Small intestine (tissue), 7 donors: ENCODE results near the gene BMPER. TPM values are rescaled to one million over a fixed set of nuclear protein-coding genes. Genes with fewer than 3 reads are reported as not detected.

Experiments
- DNase-seq, 2 donors: peaks; one replicate each; pipeline versions ENCODE4 v3.0.0 to v3.0.0-alpha.2; 2013
- FAIRE-seq: peaks from 2 replicates; lab custom pipeline; 2012; peaks lifted over from hg19 to GRCh38; lab: Jason Lieb, UNC
- H3K27ac ChIP-seq, 3 donors: one replicate each; pipeline ENCODE4 v1.5.1; 2013; ENCODE audit warnings: low read length in 2 of 3, mild to moderate bottlenecking in 2 of 3, control low read depth in 1 of 3, inconsistent platforms in 1 of 3, low read depth in 1 of 3, moderate library complexity in 1 of 3
- H3K27me3 ChIP-seq, 3 donors: one replicate each; pipeline ENCODE4 v1.6.1; 2013; ENCODE audit warnings: low read length in 3 of 3, inconsistent platforms in 1 of 3; ENCODE audit not compliant: control insufficient read depth in 3 of 3, insufficient read depth in 3 of 3
- H3K36me3 ChIP-seq, 3 donors: one replicate each; pipeline ENCODE4 v1.6.1; 2013; ENCODE audit warnings: low read length in 3 of 3, inconsistent platforms in 1 of 3, low read depth in 1 of 3, mild to moderate bottlenecking in 1 of 3, moderate library complexity in 1 of 3; ENCODE audit not compliant: control insufficient read depth in 3 of 3, insufficient read depth in 2 of 3
- H3K4me1 ChIP-seq, 3 donors: one replicate each; pipeline ENCODE4 v1.6.1; 2013; ENCODE audit warnings: low read length in 2 of 3, inconsistent platforms in 1 of 3, low read depth in 1 of 3, mild to moderate bottlenecking in 1 of 3, moderate library complexity in 1 of 3; ENCODE audit not compliant: control insufficient read depth in 3 of 3, insufficient read depth in 2 of 3
- H3K4me3 ChIP-seq, 3 donors: one replicate each; pipeline ENCODE4 v1.5.1; 2013; ENCODE audit warnings: low read length in 3 of 3, control low read depth in 1 of 3, inconsistent platforms in 1 of 3, low read depth in 1 of 3, mild to moderate bottlenecking in 1 of 3, moderate library complexity in 1 of 3
- H3K9me3 ChIP-seq, 2 donors: one replicate each; pipeline ENCODE4 v1.6.1; 2013; ENCODE audit warnings: low read depth in 1 of 2, low read length in 1 of 2; ENCODE audit not compliant: control insufficient read depth in 2 of 2, insufficient read depth in 1 of 2
- WGBS, 3 donors: extraction: QIAGEN DNeasy Blood & Tissue Kit; methylation state at CpG; one replicate each; pipeline ENCODE4 v1.1.7; 2013; 5-methylcytosine and 5-hydroxymethylcytosine counted together
- polyA plus RNA-seq, 4 donors: library from polyadenylated mRNA; stranded (reverse) in 3 of 4; unstranded in 1 of 4; fragments of 200-250 nt in 3 of 4; fragments of 120-200 nt in 1 of 4; gene quantifications; one replicate each; pipeline versions ENCODE4 v1.2.1 to v1.2.3, GENCODE V29; 2013
- donor health status: healthy with polysubstance abuse.
- donor health status: control.
- donor health status: control.
- donor health status: Bipolar disorder and iron deficiency.
- donor health status: healthy.

Gene BMPER
- polyA plus RNA-seq, 4 donors: 1.1 to 1.9 (median 1.2) TPM; not detected in 1

GRCh38 chr7:33873981-33874750, 31.2 kb upstream of the BMPER start:
- Histone ChIP-seq H3K27ac (peak overlapping the region in 1 of 3 donors; percentile 8), H3K27me3 (peaks cover 0 to 2% (median 0%) of the 10 kb centered on the region in 3 donors), H3K4me3 (no peak overlapping the region), H3K36me3 (no peaks in the 10 kb centered on the region), H3K9me3 (no peaks in the 10 kb centered on the region), H3K4me1 (no peaks in the 10 kb centered on the region)
- DNase-seq (no peak), FAIRE-seq (no peak)
- 68 to 71% (median 71%) methylated on average over 4 of the region's 4 CpGs for WGBS, 3 donors

- Histone ChIP-seq H3K27me3 (peaks cover 0 to 2% (median 0%) of the 10 kb centered on the region in 3 donors), H3K27ac (no peak overlapping the region), H3K36me3 (no peaks in the 10 kb centered on the region), H3K9me3 (no peaks in the 10 kb centered on the region), H3K4me1 (no peaks in the 10 kb centered on the region), H3K4me3 (no peak overlapping the region)
- DNase-seq: no peak
- no peak for FAIRE-seq
- 58 to 76% (median 65%) methylated on average over 5 of the region's 5 CpGs for WGBS, 3 donors
Measured at GRCh38 chr7:33874943-33875342, 30.4 kb upstream of the BMPER start.

GRCh38 chr7:33876596-33877274, 28.6 kb upstream of the BMPER start:
- WGBS, 3 donors: 49 to 71% (median 67%) methylated on average over 3 of the region's 3 CpGs

GRCh38 chr7:33880787-33881186, 24.6 kb upstream of the BMPER start:
- DNase-seq: no peak
- Histone ChIP-seq H3K36me3 (no peaks in the 10 kb centered on the region), H3K4me1 (no peaks in the 10 kb centered on the region), H3K9me3 (no peaks in the 10 kb centered on the region), H3K27ac (no peak overlapping the region), H3K27me3 (no peaks in the 10 kb centered on the region), H3K4me3 (no peak overlapping the region)
- no peak for FAIRE-seq

More at GRCh38 chr7:33876596-33877274, 28.6 kb upstream of the BMPER start:
- DNase-seq: no peak
- no peaks in the 10 kb centered on the region for H3K9me3 ChIP-seq
- no peak for FAIRE-seq
- H3K27ac ChIP-seq: no peak overlapping the region
- H3K4me1 ChIP-seq: no peaks in the 10 kb centered on the region
- H3K4me3 ChIP-seq: no peak overlapping the region
- H3K27me3 ChIP-seq: peaks cover 0 to 2% (median 0%) of the 10 kb centered on the region in 3 donors
- H3K36me3 ChIP-seq: no peaks in the 10 kb centered on the region

- no peaks in the 10 kb centered on the region for H3K9me3 ChIP-seq
- FAIRE-seq: no peak
- no peaks in the 10 kb centered on the region for H3K36me3 ChIP-seq
- H3K4me1 ChIP-seq: no peaks in the 10 kb centered on the region
- H3K27ac ChIP-seq: no peak overlapping the region
- H3K27me3 ChIP-seq: no peaks in the 10 kb centered on the region
- 65 to 85% (median 80%) methylated on average over 4 of the region's 4 CpGs for WGBS, 3 donors
- no peak for DNase-seq
- no peak overlapping the region for H3K4me3 ChIP-seq
Measured at GRCh38 chr7:33881316-33881715, 24.0 kb upstream of the BMPER start.

GRCh38 chr7:33882040-33882837, 23.1 kb upstream of the BMPER start:
- DNase-seq (no peak), FAIRE-seq (no peak)
- Histone ChIP-seq H3K36me3 (no peaks in the 10 kb centered on the region), H3K27ac (no peak overlapping the region), H3K27me3 (no peaks in the 10 kb centered on the region), H3K9me3 (no peaks in the 10 kb centered on the region), H3K4me3 (no peak overlapping the region), H3K4me1 (no peaks in the 10 kb centered on the region)
- 63 to 85% (median 76%) methylated on average over 7 of the region's 7 CpGs for WGBS, 3 donors

- no peaks in the 10 kb centered on the region for H3K4me1 ChIP-seq
- H3K27ac ChIP-seq: no peak overlapping the region
- H3K27me3 ChIP-seq: no peaks in the 10 kb centered on the region
- no peaks in the 10 kb centered on the region for H3K36me3 ChIP-seq
- no peaks in the 10 kb centered on the region for H3K9me3 ChIP-seq
- no peak for DNase-seq
- FAIRE-seq: no peak
- no peak overlapping the region for H3K4me3 ChIP-seq
- 41 to 53% (median 43%) methylated on average over 3 of the region's 3 CpGs for WGBS, 3 donors
Measured at GRCh38 chr7:33882950-33883670, 22.2 kb upstream of the BMPER start.

- Histone ChIP-seq H3K27me3 (no peaks in the 10 kb centered on the region), H3K4me3 (no peak overlapping the region), H3K9me3 (no peaks in the 10 kb centered on the region), H3K4me1 (no peaks in the 10 kb centered on the region), H3K36me3 (no peaks in the 10 kb centered on the region), H3K27ac (no peak overlapping the region)
- 48 to 59% (median 56%) methylated on average over 1 of the region's 1 CpG for WGBS, 3 donors
- FAIRE-seq (no peak), DNase-seq (no peak)
Measured at GRCh38 chr7:33883671-33883965, 21.7 kb upstream of the BMPER start.
